ENCODE data around the gene WDR27. TPM values are rescaled to one million over a fixed set of nuclear protein-coding genes. Genes with fewer than 3 reads are reported as not detected.

WDR27 gene
- total and polyA plus RNA-seq, 10 donors: 17.6 to 69.5 (median 45.7) TPM

DNA sequence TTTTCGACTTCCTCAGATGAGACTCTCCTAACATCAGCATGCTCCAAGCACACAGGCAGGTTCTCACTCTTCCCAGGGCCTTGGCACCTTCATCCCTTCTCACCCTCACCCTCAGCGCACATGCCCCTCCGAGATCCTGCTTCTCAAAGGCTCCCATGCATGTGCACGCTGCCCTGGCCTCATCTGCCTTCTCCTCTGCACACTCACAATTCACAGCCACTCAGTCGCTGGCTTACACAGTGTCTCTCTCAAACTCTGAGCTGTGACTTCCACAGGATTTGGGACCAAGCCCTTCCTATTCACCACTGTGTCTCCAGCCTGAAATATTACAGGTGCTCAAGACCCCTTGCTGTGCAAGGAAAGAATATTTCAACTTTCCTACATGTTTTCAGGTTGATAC is 30.3 kb downstream of the WDR27 start:
- peaks cover 1 to 49% (median 14%) of the 10 kb centered on the region in 6 donors for H3K36me3 ChIP-seq

DNA sequence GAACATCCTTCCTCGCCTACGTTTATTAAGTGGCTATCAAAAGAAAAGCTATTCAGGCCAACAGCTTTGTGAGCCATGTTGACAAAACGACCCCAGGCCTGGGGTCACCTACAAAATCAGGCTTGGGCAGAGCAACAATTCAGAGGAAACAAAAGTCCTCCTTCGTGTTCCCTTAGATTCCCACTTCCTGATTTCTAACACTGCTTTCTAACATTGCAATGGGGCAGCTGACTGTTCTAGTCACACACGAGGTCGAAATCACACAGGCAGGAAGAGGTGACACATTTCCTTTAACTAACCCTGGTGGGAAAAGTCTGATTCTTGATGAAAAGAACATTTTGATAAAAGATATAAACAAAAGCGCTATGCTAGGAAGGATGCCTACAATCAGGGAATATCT is 31.9 kb downstream of the WDR27 start:
- H3K4me1 ChIP-seq: peaks cover 0 to 17% (median 10%) of the 10 kb centered on the region in 6 donors
- H3K27ac ChIP-seq: peak overlapping the region in 7 of 8 donors; percentile 44 to 77 (median 70)
- 28 to 32% (median 30%) methylated on average over 7 of the region's 7 CpGs for WGBS, 5 donors
- no peaks in the 10 kb centered on the region for H3K9me3 ChIP-seq
- TF ChIP-seq, protein P1, sequence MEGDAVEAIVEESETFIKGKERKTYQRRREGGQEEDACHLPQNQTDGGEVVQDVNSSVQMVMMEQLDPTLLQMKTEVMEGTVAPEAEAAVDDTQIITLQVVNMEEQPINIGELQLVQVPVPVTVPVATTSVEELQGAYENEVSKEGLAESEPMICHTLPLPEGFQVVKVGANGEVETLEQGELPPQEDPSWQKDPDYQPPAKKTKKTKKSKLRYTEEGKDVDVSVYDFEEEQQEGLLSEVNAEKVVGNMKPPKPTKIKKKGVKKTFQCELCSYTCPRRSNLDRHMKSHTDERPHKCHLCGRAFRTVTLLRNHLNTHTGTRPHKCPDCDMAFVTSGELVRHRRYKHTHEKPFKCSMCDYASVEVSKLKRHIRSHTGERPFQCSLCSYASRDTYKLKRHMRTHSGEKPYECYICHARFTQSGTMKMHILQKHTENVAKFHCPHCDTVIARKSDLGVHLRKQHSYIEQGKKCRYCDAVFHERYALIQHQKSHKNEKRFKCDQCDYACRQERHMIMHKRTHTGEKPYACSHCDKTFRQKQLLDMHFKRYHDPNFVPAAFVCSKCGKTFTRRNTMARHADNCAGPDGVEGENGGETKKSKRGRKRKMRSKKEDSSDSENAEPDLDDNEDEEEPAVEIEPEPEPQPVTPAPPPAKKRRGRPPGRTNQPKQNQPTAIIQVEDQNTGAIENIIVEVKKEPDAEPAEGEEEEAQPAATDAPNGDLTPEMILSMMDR (IDR thresholded peaks at IDR 0.05 in 8 of 11, conservative IDR thresholded peaks at IDR 0.05 in 3 of 11): no peak
- TF ChIP-seq POLR2A (IDR thresholded peaks at IDR 0.05): no peak
- peak in 1 of 3 donors; percentile 74 for TF ChIP-seq POLR2AphosphoS5 (IDR thresholded peaks at IDR 0.05)
- H3K4me3 ChIP-seq: no peak overlapping the region
- H3K27me3 ChIP-seq (replicated peaks in 1 of 7): no peaks in the 10 kb centered on the region
- peaks cover 4 to 61% (median 18%) of the 10 kb centered on the region in 6 donors for H3K36me3 ChIP-seq
- intact Hi-C loops (cut with DNase I; ENCODE audit: low total_unique reads): no loop called here
- DNase-seq: no peak

More for the DNA sequence above, 30.3 kb downstream of the WDR27 start:
- H3K4me1 ChIP-seq: peaks cover 0 to 17% (median 10%) of the 10 kb centered on the region in 6 donors
- no peak for DNase-seq
- WGBS, 5 donors: 94 to 98% (median 96%) methylated on average over 5 of the region's 5 CpGs
- no peak overlapping the region for H3K4me3 ChIP-seq
- intact Hi-C loops (cut with DNase I; ENCODE audit: low total_unique reads): no loop called here
- H3K27me3 ChIP-seq (replicated peaks in 1 of 7): no peaks in the 10 kb centered on the region
- no peak overlapping the region for H3K27ac ChIP-seq
- TF ChIP-seq POLR2A (IDR thresholded peaks at IDR 0.05): no peak
- TF ChIP-seq POLR2AphosphoS5 (IDR thresholded peaks at IDR 0.05): no peak
- TF ChIP-seq, protein P1 (IDR thresholded peaks at IDR 0.05 in 8 of 11, conservative IDR thresholded peaks at IDR 0.05 in 3 of 11): no peak
- H3K9me3 ChIP-seq: no peaks in the 10 kb centered on the region

DNA sequence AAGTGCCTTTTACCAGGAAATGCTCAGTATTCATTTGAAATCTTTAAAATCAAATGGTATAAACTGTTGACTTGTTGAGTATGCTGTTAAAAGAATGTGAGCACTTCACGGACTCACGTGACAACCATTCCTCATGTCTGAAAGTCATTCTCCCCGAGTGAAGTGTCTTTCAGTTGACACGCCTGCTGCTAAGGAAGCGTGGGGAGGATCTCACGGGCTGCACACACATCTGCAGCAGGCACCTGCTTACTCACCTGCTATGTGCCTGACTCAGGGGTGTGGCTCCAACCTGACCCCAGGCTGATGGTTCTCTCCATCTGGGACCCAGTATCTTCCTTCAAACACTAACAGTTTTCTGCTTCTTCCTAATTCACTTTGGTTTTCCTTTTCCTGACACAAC is 32.7 kb downstream of the WDR27 start:
- no peaks in the 10 kb centered on the region for H3K27me3 ChIP-seq (replicated peaks in 1 of 7)
- H3K4me1 ChIP-seq: peaks cover 0 to 17% (median 10%) of the 10 kb centered on the region in 6 donors
- TF ChIP-seq POLR2AphosphoS5 (IDR thresholded peaks at IDR 0.05) (no peak), POLR2A (IDR thresholded peaks at IDR 0.05) (no peak)
- TF ChIP-seq, protein P1 (IDR thresholded peaks at IDR 0.05 in 8 of 11, conservative IDR thresholded peaks at IDR 0.05 in 3 of 11): no peak
- WGBS, 5 donors: 75 to 88% (median 86%) methylated on average over 6 of the region's 6 CpGs
- peak overlapping the region in 7 of 8 donors; percentile 12 to 77 (median 70) for H3K27ac ChIP-seq
- DNase-seq: no peak
- no peaks in the 10 kb centered on the region for H3K9me3 ChIP-seq
- intact Hi-C loops (cut with DNase I; ENCODE audit: low total_unique reads): no loop called here
- H3K36me3 ChIP-seq: peaks cover 4 to 66% (median 21%) of the 10 kb centered on the region in 6 donors
- no peak overlapping the region for H3K4me3 ChIP-seq

DNA sequence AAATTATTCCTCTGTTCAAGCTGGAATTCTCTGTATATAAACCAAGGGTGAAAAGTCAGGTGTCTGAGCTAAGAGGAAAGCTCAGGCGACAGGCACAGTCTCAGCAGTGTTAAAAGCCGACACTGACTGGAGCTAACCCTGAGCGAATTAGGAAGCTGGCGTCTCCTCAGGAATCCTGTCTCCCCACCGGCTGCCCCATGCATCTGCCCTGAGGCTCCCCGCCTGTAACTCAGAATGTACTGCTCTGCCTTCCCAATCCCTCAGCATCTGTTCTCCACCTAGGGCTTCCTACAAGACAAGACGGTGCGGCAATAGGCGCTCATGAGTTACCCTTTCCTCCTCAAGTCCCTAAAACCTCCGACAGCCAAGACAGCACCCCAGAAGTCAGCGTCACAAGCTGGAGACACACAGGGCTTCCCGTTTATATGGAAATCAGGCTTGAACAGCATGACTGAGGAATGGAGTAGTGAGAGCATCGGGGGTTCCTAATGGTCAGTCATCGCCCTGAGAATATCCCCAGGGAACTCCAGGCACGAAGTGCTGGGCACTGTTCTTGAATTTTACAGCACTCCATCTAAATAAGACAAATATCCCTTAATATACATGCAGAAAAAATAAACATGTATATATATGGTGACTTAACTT is 33.5 kb downstream of the WDR27 start:
- 93 to 96% (median 95%) methylated on average over 15 of the region's 15 CpGs for WGBS, 5 donors
- intact Hi-C loops (cut with DNase I; ENCODE audit: low total_unique reads): no loop called here
- Histone ChIP-seq H3K27ac (no peak overlapping the region), H3K4me1 (peaks cover 0 to 17% (median 10%) of the 10 kb centered on the region in 6 donors), H3K27me3 (replicated peaks in 1 of 7) (no peaks in the 10 kb centered on the region), H3K9me3 (no peaks in the 10 kb centered on the region), H3K36me3 (peaks cover 4 to 74% (median 28%) of the 10 kb centered on the region in 6 donors), H3K4me3 (no peak overlapping the region)
- no peak for DNase-seq
- TF ChIP-seq POLR2A (IDR thresholded peaks at IDR 0.05) (no peak), POLR2AphosphoS5 (IDR thresholded peaks at IDR 0.05) (no peak)
- TF ChIP-seq, protein P1 (IDR thresholded peaks at IDR 0.05 in 8 of 11, conservative IDR thresholded peaks at IDR 0.05 in 3 of 11): no peak

Measured in spleen (tissue), 11 donors.